GM18858 (cell line): ENCODE results near the gene PDE7B.

Experiments
- ATAC-seq: cut with Tn5 transposase; IDR thresholded peaks from one replicate; pipeline ENCODE4 v1.9.1; 2021; ENCODE audit not compliant: unreplicated experiment

The PDE7B gene

DNA sequence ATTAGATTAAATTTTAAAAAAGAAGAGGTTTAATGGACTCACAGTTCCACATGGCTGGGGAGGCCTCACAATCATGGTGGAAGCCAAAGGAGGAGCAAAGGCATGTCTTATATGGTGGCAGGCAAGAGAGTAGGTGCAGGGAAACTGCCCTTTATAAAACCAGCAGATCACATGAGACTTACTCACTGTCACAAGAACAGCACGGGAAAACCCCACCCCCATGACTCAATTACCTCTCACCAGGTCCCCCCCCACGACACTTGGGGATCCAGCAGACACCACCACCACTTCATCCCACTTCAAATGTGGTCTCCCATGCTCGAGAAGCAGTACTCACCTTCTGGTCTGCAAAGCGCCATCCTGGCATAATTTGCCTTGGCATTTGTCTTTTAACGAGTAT lies 374.0 kb downstream of the PDE7B start:
- ATAC-seq, result no peak

DNA sequence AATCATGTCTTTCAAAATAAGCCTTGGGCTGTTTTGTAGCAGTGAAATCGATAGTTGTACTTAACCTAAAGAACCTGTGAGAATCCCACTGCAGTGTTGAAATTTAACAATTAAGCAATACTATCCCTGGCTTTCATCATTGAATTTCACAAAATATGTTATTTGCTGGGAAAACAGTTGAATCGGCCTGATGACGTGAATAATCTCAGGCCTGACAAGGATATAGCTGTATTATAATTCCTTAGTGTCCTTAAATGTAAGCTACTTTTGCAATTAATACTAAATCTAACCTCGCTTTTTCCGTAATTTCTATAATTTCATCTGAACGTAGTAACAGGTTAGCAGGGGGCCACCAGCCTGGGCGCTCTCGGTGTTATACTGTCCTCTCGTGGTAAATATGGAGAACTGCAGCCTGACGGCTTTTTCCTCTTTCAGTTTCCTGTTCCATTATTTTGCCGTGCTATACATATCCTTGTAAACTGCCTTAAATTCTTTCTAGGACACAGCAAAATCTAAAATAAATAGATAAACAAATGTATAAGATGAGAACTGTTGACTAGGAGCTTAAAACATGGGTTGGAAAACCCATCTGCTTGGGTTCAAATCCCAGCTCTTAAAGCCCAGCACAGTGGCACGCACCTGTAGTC lies 374.6 kb downstream of the PDE7B start:
- ATAC-seq, result peak; percentile 59

GRCh38 chr6:136226674-136227377 lies 375.3 kb downstream of the PDE7B start:
- ATAC-seq, result peak; percentile 14

- no peak for ATAC-seq
Observed at GRCh38 chr6:136228814-136229213, 377.3 kb downstream of the PDE7B start.

DNA sequence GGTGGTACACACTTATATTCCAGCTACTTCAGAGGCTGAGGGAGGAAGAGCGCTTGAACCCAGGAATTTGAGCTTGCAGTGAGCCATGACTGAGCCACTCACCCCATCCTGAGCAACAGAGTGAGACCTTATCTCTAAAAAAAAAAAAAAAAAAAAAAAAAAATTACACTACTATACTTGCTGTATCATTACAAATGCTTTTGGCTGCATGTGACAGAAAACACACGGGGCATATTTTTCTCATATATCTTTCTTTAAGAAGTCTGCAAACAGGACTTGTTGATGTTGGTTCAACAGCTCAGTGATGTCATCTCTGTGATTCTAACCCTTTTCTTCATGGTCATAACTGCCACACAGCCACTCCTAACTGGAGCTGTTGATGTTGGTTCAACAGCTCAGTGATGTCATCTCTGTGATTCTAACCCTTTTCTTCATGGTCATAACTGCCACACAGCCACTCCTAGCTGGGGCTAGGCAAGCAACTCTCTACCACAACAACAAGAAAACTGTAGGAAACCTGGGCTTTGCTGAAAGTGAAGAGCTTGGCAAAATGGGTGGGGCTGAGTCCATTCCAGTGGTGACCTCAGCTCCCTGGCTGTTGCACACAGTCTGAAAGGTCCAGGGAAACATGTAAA lies 378.8 kb downstream of the PDE7B start:
- ATAC-seq, result no peak

GRCh38 chr6:136232701-136233100 lies 381.2 kb downstream of the PDE7B start:
- no peak for ATAC-seq

DNA sequence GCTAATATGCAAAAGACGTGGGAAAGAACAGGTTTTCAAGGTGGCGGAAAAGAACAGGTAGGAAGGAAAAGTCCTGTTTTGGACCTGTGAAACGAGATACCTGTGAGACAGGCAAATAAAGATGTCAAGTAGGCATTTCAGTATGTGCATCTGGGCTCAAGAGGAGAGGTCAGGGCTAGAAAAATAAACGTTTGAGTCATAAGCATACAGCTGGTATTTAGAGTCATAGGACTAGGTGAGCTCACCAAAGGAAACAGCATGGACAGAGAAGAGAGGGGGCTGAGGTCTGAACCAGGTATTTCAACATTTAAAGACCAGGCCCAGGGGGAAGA lies 383.7 kb downstream of the PDE7B start:
- no peak for ATAC-seq

DNA sequence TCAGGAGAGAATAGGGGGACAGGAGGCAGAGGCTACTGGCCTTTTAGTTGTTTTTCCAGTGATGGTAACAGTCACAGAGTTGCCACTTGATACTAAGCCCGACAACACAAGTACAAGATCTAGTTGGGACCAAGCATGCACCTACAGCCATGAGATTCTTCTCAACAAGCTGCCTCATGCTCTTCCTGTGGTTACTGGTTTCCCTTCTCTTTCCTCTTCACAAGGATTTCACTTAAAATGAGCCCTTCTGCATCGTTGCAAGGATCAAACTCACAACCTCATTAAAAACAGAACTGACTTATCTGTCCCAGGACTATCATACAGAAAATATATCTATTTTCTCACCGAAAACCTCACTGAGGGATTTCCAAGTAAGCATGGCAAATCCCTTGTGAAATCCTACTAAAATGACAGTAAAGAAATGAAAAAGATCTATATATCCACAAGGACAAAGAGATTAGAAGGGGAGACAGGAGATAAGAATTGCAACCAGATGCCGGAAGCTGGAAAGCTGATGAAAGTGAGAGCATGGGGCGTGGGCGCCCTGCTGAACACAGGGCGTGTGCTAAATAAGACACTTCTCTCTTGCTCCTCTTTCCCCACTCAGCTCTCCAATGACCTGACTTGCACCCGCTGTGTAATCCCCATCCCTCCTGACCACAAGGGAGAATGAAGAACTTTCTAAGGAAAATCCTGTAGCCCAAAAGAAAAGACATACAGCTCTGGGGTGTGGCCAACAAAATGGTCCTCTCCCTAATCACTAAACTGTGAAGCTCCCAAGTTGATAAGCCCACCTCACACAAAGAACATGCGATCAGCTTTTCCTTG lies 385.2 kb downstream of the PDE7B start:
- no peak for ATAC-seq

GRCh38 chr6:136244061-136244616 lies 392.6 kb downstream of the PDE7B start:
- no peak for ATAC-seq
